Upper lobe of left lung (tissue), 4 donors: ENCODE measurements around the gene B3GNT5.

Experiments used
- CTCF ChIP-seq, 6 experiments: fragments of 450-650 bp in 4 of 6; fragments of 200-600 bp in 2 of 6; sonication (generic) in 2 of 6; IDR thresholded peaks; one replicate each; pipeline ENCODE4 v1.5.1; 2016 to 2019; ENCODE audit warnings: antibody characterized with exemption in 6 of 6
- EP300 ChIP-seq, 4 donors: sonication (generic); formaldehyde crosslinking; IDR thresholded peaks; one replicate each; pipeline ENCODE4 v1.5.1; 2017; ENCODE audit warnings: antibody characterized with exemption in 4 of 4, control low read depth in 2 of 4

- no peak for TF ChIP-seq CTCF (IDR thresholded peaks at IDR 0.05)
- TF ChIP-seq EP300 (IDR thresholded peaks at IDR 0.05), result no peak
These were observed 65.1 kb downstream of the B3GNT5 start for GRCh38 chr3:183317886-183318865.
